ENCODE measurements around the gene DHRSX.

DNA sequence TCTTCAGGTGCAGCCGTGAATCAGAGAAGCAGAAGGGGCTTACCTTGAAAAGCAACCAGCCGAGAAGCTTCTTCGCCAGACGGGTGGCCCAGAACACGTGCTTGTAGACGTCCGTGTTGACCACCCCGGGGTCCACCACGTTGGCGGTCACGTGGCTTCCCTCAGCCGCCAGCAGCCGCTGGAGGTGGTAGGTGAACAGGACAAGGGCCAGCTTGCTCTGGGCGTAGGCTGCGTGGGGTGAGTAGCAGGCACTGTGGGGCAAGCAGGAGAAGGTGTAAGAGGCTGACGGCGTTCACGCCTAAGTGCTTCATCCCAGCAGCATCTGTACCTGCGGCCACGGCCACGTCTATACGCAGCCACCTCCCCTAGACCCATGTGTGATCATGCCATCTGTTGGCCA, 257.8 kb downstream of the DHRSX start:
- TF ChIP-seq GATA2 (IDR thresholded peaks at IDR 0.05; ENCODE audit: low read depth, low read length) (no peak), GATA3 (IDR thresholded peaks at IDR 0.05; ENCODE audit: low read depth, low read length) (no peak)

All from SH-SY5Y (cell line).